Measurements from ENCODE around the gene BHLHE23.

BHLHE23 gene

GRCh38 chr20:63024573-63025392, 18.0 kb upstream of the BHLHE23 start:
- no peak for DNase-seq

GRCh38 chr20:63023936-63024571, 17.3 kb upstream of the BHLHE23 start:
- peak; percentile 58 for DNase-seq

GRCh38 chr20:63023071-63023935, 16.5 kb upstream of the BHLHE23 start:
- no peak for DNase-seq

- DNase-seq = no peak
These were observed 15.7 kb upstream of the BHLHE23 start for GRCh38 chr20:63022501-63022900.

GRCh38 chr20:63021356-63022321, 14.9 kb upstream of the BHLHE23 start:
- DNase-seq = peak; percentile 66

GRCh38 chr20:63020681-63021080, 13.9 kb upstream of the BHLHE23 start:
- no peak for DNase-seq

- DNase-seq = peak; percentile 6
These were observed 11.2 kb upstream of the BHLHE23 start for GRCh38 chr20:63017826-63018411.

GRCh38 chr20:63017076-63017825, 10.5 kb upstream of the BHLHE23 start:
- DNase-seq = peak; percentile 12

GRCh38 chr20:63016514-63017075, 9.8 kb upstream of the BHLHE23 start:
- DNase-seq = no peak

GRCh38 chr20:63015662-63016361, 9.0 kb upstream of the BHLHE23 start:
- no peak for DNase-seq

- DNase-seq = no peak
These were observed 8.4 kb upstream of the BHLHE23 start for GRCh38 chr20:63015147-63015661.

GRCh38 chr20:63014710-63015109, 7.9 kb upstream of the BHLHE23 start:
- peak; percentile 86 for DNase-seq

GRCh38 chr20:63014287-63014686, 7.5 kb upstream of the BHLHE23 start:
- DNase-seq = no peak

- no peak for DNase-seq
These were observed 6.4 kb upstream of the BHLHE23 start for GRCh38 chr20:63013207-63013606.

- DNase-seq = no peak
These were observed 5.0 kb upstream of the BHLHE23 start for GRCh38 chr20:63011798-63012197.

GRCh38 chr20:63009988-63010769, 3.4 kb upstream of the BHLHE23 start:
- DNase-seq = no peak

- peak; percentile 91 for DNase-seq
These were observed 2.5 kb upstream of the BHLHE23 start for GRCh38 chr20:63009045-63009961.

- DNase-seq = no peak
These were observed 1.8 kb upstream of the BHLHE23 start for GRCh38 chr20:63008541-63009044.

Measured in retina (tissue), 1 donor.